ENCODE data around the gene KBTBD7.

The KBTBD7 gene

DNA sequence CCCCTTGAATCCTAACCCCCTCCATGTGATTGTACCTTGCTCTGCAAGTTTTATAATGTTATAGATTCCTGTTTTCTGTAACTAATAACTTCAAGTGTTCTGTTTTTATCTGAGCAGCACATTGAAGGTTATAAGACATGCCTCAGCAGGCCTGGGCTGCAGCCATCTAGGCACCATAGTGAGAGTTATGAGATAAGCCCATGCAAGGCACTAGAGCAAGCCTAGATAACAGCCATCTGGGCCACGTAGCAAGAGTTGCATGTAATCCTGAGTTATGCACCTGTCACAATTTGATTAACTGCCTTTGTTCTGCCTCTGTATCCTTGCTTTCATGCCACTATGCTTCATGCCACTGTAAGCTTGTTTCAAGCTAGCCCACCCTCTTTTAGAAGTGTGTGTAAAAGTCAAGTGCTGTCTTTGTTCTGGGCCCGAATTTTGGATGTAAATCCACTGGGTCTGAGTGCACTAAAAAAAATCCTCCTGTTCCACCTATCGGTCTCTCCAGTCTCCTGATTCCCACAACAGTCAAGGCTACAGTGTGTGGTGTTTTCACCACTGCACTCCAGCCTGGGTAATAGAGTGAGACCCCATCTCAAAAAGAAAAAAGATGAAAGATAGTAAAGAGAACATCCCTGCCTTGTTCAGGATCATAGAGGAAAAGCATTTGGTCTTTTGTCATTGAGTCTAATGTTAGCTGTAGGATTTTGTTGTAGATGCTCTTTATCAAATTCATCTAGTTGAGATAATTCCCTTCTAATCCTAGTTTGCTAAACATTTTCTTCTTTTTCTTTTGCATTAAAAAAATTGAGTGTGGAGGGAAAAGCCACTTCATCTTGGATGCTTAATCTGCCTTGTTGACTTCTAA lies 45.7 kb downstream of the KBTBD7 start:
- no peaks in the 10 kb centered on the region for H3K9me2 ChIP-seq (replicated peaks; ENCODE audit: control insufficient read depth, low read length)
- no peak overlapping the region for H3K4me2 ChIP-seq (ENCODE audit: low read length)
- H3K9me3 ChIP-seq (ENCODE audit: control insufficient read depth, insufficient read depth, low read length), result peaks cover 40% of the 10 kb centered on the region
- no peak overlapping the region for H3K27ac ChIP-seq (ENCODE audit: low read depth, low read length)
- no peaks in the 10 kb centered on the region for H3K79me2 ChIP-seq (ENCODE audit: control insufficient read depth, low read length)
- no peaks in the 10 kb centered on the region for H3F3A ChIP-seq (ENCODE audit: control insufficient read depth, insufficient read depth)
- H4K20me1 ChIP-seq (ENCODE audit: control insufficient read depth, insufficient read depth, low read depth, low read length), result no peaks in the 10 kb centered on the region
- H3K4me1 ChIP-seq (ENCODE audit: control insufficient read depth, low read length), result no peaks in the 10 kb centered on the region
- TF ChIP-seq, protein P1, sequence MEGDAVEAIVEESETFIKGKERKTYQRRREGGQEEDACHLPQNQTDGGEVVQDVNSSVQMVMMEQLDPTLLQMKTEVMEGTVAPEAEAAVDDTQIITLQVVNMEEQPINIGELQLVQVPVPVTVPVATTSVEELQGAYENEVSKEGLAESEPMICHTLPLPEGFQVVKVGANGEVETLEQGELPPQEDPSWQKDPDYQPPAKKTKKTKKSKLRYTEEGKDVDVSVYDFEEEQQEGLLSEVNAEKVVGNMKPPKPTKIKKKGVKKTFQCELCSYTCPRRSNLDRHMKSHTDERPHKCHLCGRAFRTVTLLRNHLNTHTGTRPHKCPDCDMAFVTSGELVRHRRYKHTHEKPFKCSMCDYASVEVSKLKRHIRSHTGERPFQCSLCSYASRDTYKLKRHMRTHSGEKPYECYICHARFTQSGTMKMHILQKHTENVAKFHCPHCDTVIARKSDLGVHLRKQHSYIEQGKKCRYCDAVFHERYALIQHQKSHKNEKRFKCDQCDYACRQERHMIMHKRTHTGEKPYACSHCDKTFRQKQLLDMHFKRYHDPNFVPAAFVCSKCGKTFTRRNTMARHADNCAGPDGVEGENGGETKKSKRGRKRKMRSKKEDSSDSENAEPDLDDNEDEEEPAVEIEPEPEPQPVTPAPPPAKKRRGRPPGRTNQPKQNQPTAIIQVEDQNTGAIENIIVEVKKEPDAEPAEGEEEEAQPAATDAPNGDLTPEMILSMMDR (IDR thresholded peaks at IDR 0.05; ENCODE audit: low read depth, low read length, poor library complexity, severe bottlenecking), result no peak
- no peak for TF ChIP-seq EZH2phosphoT487 (IDR thresholded peaks at IDR 0.05; ENCODE audit: borderline replicate concordance, low read length)
- H3K4me3 ChIP-seq (ENCODE audit: low read length), result no peak overlapping the region
- no peaks in the 10 kb centered on the region for H3K36me3 ChIP-seq (ENCODE audit: control insufficient read depth, low read length)
- H3K27me3 ChIP-seq (ENCODE audit: control insufficient read depth, low read length), result no peaks in the 10 kb centered on the region

DNA sequence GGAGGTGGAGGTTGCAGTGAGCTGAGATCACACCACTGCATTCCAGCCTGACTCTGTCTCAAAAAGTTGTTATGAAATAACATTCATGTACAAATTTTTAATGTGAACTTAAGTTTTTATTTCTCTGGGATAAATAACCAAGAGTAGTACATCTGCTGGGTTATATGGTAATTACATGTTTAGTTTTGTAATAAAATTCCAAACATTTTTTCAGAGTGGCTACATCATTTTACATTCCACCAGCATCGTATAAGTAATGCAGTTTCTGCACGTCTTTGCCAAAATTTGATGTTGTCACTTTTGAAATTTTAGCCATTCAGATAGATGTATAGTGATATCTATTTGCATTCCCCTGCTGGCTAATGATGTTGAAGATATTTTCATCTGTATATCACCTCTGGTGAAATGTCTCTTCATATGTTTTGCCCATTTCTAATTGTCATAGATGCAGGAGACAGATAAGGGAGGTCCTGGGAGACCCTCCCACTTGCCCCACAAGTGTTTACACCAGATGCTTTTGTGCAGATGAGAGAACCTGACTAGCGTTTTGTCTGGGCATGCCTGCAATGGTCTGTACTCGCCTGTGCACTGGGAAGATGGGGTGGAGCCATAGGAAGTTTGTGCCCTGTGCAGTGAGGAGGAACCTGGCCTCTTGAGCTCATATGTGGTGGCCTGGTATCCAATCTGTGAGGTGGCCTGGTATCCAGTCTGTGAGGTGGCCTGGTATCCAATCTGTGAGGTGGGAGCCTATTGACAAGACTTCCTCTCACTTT lies 49.0 kb downstream of the KBTBD7 start:
- Histone ChIP-seq H3K4me1 (ENCODE audit: control insufficient read depth, low read length) (no peaks in the 10 kb centered on the region), H3K9me2 (replicated peaks; ENCODE audit: control insufficient read depth, low read length) (no peaks in the 10 kb centered on the region), H3K36me3 (ENCODE audit: control insufficient read depth, low read length) (no peaks in the 10 kb centered on the region), H4K20me1 (ENCODE audit: control insufficient read depth, insufficient read depth, low read depth, low read length) (no peaks in the 10 kb centered on the region), H3K9me3 (ENCODE audit: control insufficient read depth, insufficient read depth, low read length) (peaks cover 28% of the 10 kb centered on the region), H3K4me2 (ENCODE audit: low read length) (no peak overlapping the region), H3K27ac (ENCODE audit: low read depth, low read length) (no peak overlapping the region), H3K79me2 (ENCODE audit: control insufficient read depth, low read length) (no peaks in the 10 kb centered on the region), H3F3A (ENCODE audit: control insufficient read depth, insufficient read depth) (peaks cover 3% of the 10 kb centered on the region; the same call in 1 of the 2 replicates), H3K4me3 (ENCODE audit: low read length) (no peak overlapping the region), H3K27me3 (ENCODE audit: control insufficient read depth, low read length) (no peaks in the 10 kb centered on the region)
- TF ChIP-seq EZH2phosphoT487 (IDR thresholded peaks at IDR 0.05; ENCODE audit: borderline replicate concordance, low read length), result no peak
- TF ChIP-seq, protein P1 (IDR thresholded peaks at IDR 0.05; ENCODE audit: low read depth, low read length, poor library complexity, severe bottlenecking), result no peak

DNA sequence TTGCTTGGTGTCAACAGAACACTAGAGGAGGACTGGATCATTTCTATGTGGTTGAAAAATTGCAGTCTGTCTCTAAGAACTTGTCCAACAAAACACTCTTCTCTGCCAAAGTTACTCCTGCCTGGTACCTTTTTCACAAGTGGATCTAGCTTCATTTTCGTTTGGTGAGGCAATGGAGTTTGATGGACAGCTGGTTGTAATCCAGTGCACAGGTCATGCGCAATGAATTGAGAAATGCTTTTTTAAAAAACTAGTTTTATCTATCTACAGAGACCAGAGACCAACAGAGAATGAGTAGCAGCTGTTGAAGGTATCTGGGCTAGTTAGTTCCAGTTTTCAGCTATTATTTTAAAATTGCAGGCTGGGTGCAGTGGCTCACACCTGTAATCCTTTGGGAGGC lies 49.8 kb downstream of the KBTBD7 start:
- Histone ChIP-seq H3K36me3 (ENCODE audit: control insufficient read depth, low read length) (no peaks in the 10 kb centered on the region), H3K9me3 (ENCODE audit: control insufficient read depth, insufficient read depth, low read length) (peaks cover 21% of the 10 kb centered on the region), H3K4me2 (ENCODE audit: low read length) (no peak overlapping the region), H3K27ac (ENCODE audit: low read depth, low read length) (no peak overlapping the region), H3K9me2 (replicated peaks; ENCODE audit: control insufficient read depth, low read length) (no peaks in the 10 kb centered on the region), H4K20me1 (ENCODE audit: control insufficient read depth, insufficient read depth, low read depth, low read length) (no peaks in the 10 kb centered on the region), H3K4me1 (ENCODE audit: control insufficient read depth, low read length) (no peaks in the 10 kb centered on the region), H3K79me2 (ENCODE audit: control insufficient read depth, low read length) (no peaks in the 10 kb centered on the region), H3K4me3 (ENCODE audit: low read length) (no peak overlapping the region), H3K27me3 (ENCODE audit: control insufficient read depth, low read length) (no peaks in the 10 kb centered on the region), H3F3A (ENCODE audit: control insufficient read depth, insufficient read depth) (peaks cover 3% of the 10 kb centered on the region; the same call in 1 of the 2 replicates)
- no peak for TF ChIP-seq EZH2phosphoT487 (IDR thresholded peaks at IDR 0.05; ENCODE audit: borderline replicate concordance, low read length)
- TF ChIP-seq, protein P1 (IDR thresholded peaks at IDR 0.05; ENCODE audit: low read depth, low read length, poor library complexity, severe bottlenecking), result no peak
